Stimulated activated CD8-positive, alpha-beta memory T cell treated with anti-CD3 and anti-CD28 coated beads, Interleukin-7, amount 100 ng/mL, for 24 hours (primary cell): ENCODE data around the gene MMP3.

Source experiments
- DNase-seq: peaks from one replicate; pipeline ENCODE4 v3.0.0-alpha.2; 2020; ENCODE audit warnings: low read depth

Gene MMP3

GRCh38 chr11:102788334-102788995 is 54.9 kb downstream of the MMP3 start:
- DNase-seq, result no peak
